ENCODE data around the gene RPN1. TPM values are rescaled to one million over a fixed set of nuclear protein-coding genes. Genes with fewer than 3 reads are reported as not detected.

The RPN1 gene
- total and polyA plus RNA-seq, 2 of the 13 experiments (the other 11 are each of a cell fraction or from before 2014, with no cell fraction given), result 290 to 342 TPM

DNA sequence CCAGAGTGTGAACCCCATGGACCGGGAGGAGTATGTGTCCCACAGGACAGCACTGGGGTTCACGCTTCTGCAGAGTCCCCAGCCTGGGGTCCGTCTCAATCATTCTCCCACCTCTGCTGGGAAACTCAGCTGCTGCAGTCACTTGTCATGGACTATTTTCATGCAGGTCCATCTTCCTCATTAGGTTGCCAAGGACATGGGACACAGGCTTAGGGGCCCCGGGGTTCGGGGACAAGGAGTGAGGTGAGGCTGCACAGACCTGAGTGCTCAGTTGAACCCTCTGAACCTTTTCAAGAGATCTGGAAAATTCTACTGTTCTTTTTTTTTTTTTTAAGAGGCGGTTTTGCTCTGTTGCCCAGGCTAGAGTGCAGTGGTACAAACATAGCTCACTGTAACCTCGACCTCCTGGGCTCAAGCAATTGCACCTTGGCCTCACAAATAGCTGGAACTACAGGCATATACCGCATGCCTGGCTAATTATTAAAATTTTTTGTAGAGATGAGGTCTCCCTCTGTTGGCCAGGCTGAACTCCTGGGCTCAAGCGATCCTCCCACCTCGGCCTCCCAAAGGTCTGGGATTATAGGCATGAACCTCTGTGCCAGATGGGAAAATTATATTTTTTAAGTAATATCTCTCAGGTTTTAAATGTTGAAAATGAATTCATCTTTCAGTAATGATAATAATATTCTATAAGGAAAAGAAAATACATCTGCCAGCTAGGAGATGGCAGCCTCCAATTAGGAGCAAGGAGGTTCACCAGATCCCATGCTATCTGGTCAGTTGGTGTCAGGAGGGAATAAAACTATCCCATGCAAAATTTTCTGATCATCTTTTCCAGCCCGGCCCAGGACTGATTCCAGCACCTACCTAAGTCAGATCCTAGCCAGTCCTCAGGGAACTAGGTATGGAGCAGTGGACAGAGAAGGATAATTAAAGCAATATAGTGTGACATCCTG is 45.2 kb downstream of the RPN1 start (continued):
- TF ChIP-seq KLF16 (CRISPR knock-in tag; IDR thresholded peaks at IDR 0.05) (0 out of 4 replicates have a peak, but pooled peaks of 1 of the 2 experiments have one; percentile 9), GABPB1 (CRISPR knock-in tag; IDR thresholded peaks at IDR 0.05) (0 out of 2 replicates have a peak, but pooled peaks have one; percentile 25), LCORL (IDR thresholded peaks at IDR 0.05) (no peak), LCORL (CRISPR knock-in tag; IDR thresholded peaks at IDR 0.05) (peak; percentile 62; the same call in 1 of the 2 replicates), ZNF883 (CRISPR knock-in tag; IDR thresholded peaks at IDR 0.05; ENCODE audit: not compliant biosample characterization) (no peak), ZFP1 (CRISPR knock-in tag; IDR thresholded peaks at IDR 0.05) (0 out of 2 replicates have a peak, but pooled peaks have one; percentile 33), NFYC (CRISPR knock-in tag; IDR thresholded peaks at IDR 0.05) (no peak), HDAC1 (CRISPR knock-in tag; IDR thresholded peaks at IDR 0.05) (peak; percentile 48; the same call in 1 of the 2 replicates), ZC3H4 (CRISPR knock-in tag; IDR thresholded peaks at IDR 0.05; ENCODE audit: borderline replicate concordance) (no peak), RAD21 (CRISPR knock-in tag; IDR thresholded peaks at IDR 0.05) (peak; percentile 23; the same call in 1 of the 2 replicates), ZNF431 (CRISPR knock-in tag; IDR thresholded peaks at IDR 0.05; ENCODE audit: borderline replicate concordance, low read depth) (0 out of 2 replicates have a peak, but pooled peaks have one; percentile 30), HOXA3 (CRISPR knock-in tag; IDR thresholded peaks at IDR 0.05) (peak; percentile 59; the same call in 1 of the 2 replicates), ZBTB1 (CRISPR knock-in tag; IDR thresholded peaks at IDR 0.05; ENCODE audit: borderline replicate concordance) (no peak), HNF4G (IDR thresholded peaks at IDR 0.05; ENCODE audit: borderline replicate concordance, low read depth, low read length) (peak; percentile 88), HNF4G (CRISPR knock-in tag; IDR thresholded peaks at IDR 0.05; ENCODE audit: borderline replicate concordance, low read depth) (0 out of 2 replicates have a peak, but pooled peaks have one; percentile 38), DR1 (CRISPR knock-in tag; IDR thresholded peaks at IDR 0.05) (no peak), ZNF549 (CRISPR knock-in tag; IDR thresholded peaks at IDR 0.05) (no peak), CBX2 (IDR thresholded peaks at IDR 0.05; ENCODE audit: low read depth, low read length) (no peak), CBX2 (CRISPR knock-in tag; IDR thresholded peaks at IDR 0.05; ENCODE audit: low read depth) (no peak), ZSCAN29 (CRISPR knock-in tag; conservative IDR thresholded peaks at IDR 0.05) (no peak), RARA (CRISPR knock-in tag; IDR thresholded peaks at IDR 0.05) (peak; percentile 42; the same call in 1 of the 2 replicates), ZNF331 (CRISPR knock-in tag; IDR thresholded peaks at IDR 0.05) (0 out of 2 replicates have a peak, but pooled peaks have one; percentile 34), NKX3-1 (CRISPR knock-in tag; IDR thresholded peaks at IDR 0.05) (0 out of 2 replicates have a peak, but pooled peaks have one; percentile 26)
- TF ChIP-seq, protein P1, sequence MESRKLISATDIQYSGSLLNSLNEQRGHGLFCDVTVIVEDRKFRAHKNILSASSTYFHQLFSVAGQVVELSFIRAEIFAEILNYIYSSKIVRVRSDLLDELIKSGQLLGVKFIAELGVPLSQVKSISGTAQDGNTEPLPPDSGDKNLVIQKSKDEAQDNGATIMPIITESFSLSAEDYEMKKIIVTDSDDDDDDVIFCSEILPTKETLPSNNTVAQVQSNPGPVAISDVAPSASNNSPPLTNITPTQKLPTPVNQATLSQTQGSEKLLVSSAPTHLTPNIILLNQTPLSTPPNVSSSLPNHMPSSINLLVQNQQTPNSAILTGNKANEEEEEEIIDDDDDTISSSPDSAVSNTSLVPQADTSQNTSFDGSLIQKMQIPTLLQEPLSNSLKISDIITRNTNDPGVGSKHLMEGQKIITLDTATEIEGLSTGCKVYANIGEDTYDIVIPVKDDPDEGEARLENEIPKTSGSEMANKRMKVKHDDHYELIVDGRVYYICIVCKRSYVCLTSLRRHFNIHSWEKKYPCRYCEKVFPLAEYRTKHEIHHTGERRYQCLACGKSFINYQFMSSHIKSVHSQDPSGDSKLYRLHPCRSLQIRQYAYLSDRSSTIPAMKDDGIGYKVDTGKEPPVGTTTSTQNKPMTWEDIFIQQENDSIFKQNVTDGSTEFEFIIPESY (CRISPR knock-in tag; IDR thresholded peaks at IDR 0.05), result 0 out of 2 replicates have a peak, but pooled peaks have one; percentile 11
- TF ChIP-seq, protein P2, sequence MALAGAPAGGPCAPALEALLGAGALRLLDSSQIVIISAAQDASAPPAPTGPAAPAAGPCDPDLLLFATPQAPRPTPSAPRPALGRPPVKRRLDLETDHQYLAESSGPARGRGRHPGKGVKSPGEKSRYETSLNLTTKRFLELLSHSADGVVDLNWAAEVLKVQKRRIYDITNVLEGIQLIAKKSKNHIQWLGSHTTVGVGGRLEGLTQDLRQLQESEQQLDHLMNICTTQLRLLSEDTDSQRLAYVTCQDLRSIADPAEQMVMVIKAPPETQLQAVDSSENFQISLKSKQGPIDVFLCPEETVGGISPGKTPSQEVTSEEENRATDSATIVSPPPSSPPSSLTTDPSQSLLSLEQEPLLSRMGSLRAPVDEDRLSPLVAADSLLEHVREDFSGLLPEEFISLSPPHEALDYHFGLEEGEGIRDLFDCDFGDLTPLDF (CRISPR knock-in tag; IDR thresholded peaks at IDR 0.05), result 0 out of 2 replicates have a peak, but pooled peaks have one; percentile 38
- TF ChIP-seq, protein P3, sequence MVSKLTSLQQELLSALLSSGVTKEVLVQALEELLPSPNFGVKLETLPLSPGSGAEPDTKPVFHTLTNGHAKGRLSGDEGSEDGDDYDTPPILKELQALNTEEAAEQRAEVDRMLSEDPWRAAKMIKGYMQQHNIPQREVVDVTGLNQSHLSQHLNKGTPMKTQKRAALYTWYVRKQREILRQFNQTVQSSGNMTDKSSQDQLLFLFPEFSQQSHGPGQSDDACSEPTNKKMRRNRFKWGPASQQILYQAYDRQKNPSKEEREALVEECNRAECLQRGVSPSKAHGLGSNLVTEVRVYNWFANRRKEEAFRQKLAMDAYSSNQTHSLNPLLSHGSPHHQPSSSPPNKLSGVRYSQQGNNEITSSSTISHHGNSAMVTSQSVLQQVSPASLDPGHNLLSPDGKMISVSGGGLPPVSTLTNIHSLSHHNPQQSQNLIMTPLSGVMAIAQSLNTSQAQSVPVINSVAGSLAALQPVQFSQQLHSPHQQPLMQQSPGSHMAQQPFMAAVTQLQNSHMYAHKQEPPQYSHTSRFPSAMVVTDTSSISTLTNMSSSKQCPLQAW (CRISPR knock-in tag; IDR thresholded peaks at IDR 0.05), result peak; percentile 92

All from HepG2 (cell line).